Measurements from ENCODE around the gene CAMK2G. TPM values are rescaled to one million over a fixed set of nuclear protein-coding genes. Genes with fewer than 3 reads are reported as not detected.

Gene CAMK2G
- total RNA-seq, 1 experiment from 2014 or later, result 41.4 TPM

DNA sequence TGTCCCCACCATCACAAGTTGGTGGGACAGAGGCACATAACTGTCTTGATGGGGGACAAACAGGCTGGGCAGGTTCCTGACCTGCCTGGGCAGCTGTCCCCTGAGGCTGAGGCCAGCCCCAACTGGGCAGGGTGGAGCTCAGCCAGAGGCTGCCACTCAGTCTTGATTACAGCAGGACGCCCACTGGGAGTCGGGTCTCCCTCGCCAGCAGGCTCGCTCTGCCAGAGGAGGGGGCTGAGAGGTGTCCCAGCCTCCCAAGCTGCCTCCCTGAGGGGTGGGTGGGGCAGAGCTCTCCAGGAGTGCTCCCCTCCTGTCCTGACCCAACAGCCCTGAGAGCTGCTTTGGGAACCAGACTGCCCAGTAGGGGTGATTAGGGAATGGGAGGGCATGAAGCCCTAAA is 1.8 kb upstream of the CAMK2G start:
- no peaks in the 10 kb centered on the region for H3K9me3 ChIP-seq (ENCODE audit: control insufficient read depth, insufficient read depth, low read depth, low read length)
- TF ChIP-seq POLR2AphosphoS5 (IDR thresholded peaks at IDR 0.05; ENCODE audit: low read depth, low read length), result no peak
- no peak for TF ChIP-seq TCF7L2 (IDR thresholded peaks at IDR 0.05; ENCODE audit: low read depth, low read length)
- TF ChIP-seq SIN3A (IDR thresholded peaks at IDR 0.05; ENCODE audit: borderline replicate concordance, insufficient read depth, low read depth, low read length), result no peak
- TF ChIP-seq, protein P1, sequence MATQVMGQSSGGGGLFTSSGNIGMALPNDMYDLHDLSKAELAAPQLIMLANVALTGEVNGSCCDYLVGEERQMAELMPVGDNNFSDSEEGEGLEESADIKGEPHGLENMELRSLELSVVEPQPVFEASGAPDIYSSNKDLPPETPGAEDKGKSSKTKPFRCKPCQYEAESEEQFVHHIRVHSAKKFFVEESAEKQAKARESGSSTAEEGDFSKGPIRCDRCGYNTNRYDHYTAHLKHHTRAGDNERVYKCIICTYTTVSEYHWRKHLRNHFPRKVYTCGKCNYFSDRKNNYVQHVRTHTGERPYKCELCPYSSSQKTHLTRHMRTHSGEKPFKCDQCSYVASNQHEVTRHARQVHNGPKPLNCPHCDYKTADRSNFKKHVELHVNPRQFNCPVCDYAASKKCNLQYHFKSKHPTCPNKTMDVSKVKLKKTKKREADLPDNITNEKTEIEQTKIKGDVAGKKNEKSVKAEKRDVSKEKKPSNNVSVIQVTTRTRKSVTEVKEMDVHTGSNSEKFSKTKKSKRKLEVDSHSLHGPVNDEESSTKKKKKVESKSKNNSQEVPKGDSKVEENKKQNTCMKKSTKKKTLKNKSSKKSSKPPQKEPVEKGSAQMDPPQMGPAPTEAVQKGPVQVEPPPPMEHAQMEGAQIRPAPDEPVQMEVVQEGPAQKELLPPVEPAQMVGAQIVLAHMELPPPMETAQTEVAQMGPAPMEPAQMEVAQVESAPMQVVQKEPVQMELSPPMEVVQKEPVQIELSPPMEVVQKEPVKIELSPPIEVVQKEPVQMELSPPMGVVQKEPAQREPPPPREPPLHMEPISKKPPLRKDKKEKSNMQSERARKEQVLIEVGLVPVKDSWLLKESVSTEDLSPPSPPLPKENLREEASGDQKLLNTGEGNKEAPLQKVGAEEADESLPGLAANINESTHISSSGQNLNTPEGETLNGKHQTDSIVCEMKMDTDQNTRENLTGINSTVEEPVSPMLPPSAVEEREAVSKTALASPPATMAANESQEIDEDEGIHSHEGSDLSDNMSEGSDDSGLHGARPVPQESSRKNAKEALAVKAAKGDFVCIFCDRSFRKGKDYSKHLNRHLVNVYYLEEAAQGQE (IDR thresholded peaks at IDR 0.05; ENCODE audit: insufficient read depth in 1 of 2, low read depth in 2 of 2, low read length in 1 of 2), result no peak
- TF ChIP-seq, protein P2, sequence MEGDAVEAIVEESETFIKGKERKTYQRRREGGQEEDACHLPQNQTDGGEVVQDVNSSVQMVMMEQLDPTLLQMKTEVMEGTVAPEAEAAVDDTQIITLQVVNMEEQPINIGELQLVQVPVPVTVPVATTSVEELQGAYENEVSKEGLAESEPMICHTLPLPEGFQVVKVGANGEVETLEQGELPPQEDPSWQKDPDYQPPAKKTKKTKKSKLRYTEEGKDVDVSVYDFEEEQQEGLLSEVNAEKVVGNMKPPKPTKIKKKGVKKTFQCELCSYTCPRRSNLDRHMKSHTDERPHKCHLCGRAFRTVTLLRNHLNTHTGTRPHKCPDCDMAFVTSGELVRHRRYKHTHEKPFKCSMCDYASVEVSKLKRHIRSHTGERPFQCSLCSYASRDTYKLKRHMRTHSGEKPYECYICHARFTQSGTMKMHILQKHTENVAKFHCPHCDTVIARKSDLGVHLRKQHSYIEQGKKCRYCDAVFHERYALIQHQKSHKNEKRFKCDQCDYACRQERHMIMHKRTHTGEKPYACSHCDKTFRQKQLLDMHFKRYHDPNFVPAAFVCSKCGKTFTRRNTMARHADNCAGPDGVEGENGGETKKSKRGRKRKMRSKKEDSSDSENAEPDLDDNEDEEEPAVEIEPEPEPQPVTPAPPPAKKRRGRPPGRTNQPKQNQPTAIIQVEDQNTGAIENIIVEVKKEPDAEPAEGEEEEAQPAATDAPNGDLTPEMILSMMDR (IDR thresholded peaks at IDR 0.05), result no peak
- intact Hi-C loops (cut with micrococcal nuclease; ENCODE audit: unreplicated experiment) (no loop called here), in situ Hi-C loops (cut with HindIII; ENCODE audit: low pct_unique_long_range_greater_than_20kb, low sequenced_read_pairs) (no loop called here)
- ATAC-seq (no peak), DNase-seq (ENCODE audit: low read depth, low spot score) (no peak)
- H3K36me3 ChIP-seq (ENCODE audit: control insufficient read depth, insufficient read depth, low read length), result peaks cover 2% of the 10 kb centered on the region; the same call in 1 of the 2 replicates
- no TSS peak for BruUV-seq (replicated peaks)
- H3K27ac ChIP-seq (ENCODE audit: low read length), result no peak overlapping the region
- H3K4me1 ChIP-seq (ENCODE audit: control insufficient read depth, insufficient read depth, low read length), result peaks cover 26% of the 10 kb centered on the region
- ChIA-PET CTCF (interaction anchor here (1.5 kb wide), 1 partner anchor 11 kb away, joined by 9 read pairs; no protein-coding TSS in a partner anchor), POLR2A (no interaction called here)
- no peak overlapping the region for H3K4me3 ChIP-seq (ENCODE audit: low read depth in 2 of 2, low read length in 2 of 2)
- no peaks in the 10 kb centered on the region for H3K27me3 ChIP-seq (ENCODE audit: control insufficient read depth, insufficient read depth, low read length)

DNA sequence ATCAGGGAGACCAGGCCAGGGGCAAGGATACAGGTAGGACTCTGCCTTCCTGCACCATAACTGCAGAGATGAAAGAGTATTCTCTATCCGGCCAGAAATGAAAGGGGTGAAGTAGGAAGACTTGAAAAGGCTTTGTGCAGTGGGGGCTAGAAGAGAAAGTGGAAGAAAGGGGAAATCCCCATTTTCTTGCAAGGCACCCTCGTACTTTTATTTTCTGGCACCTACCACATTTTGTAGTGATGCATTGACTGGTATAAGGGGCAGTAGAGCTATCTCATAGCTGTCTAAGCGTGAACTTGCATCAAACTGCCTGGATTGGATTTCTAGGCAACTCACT is 752 bp upstream of the CAMK2G start:
- Histone ChIP-seq H3K4me1 (ENCODE audit: control insufficient read depth, insufficient read depth, low read length) (peaks cover 27% of the 10 kb centered on the region), H3K27ac (ENCODE audit: low read length) (peak overlapping the region; percentile 57), H3K4me3 (ENCODE audit: low read depth in 2 of 2, low read length in 2 of 2) (peak overlapping the region; percentile 56 to 72), H3K9me3 (ENCODE audit: control insufficient read depth, insufficient read depth, low read depth, low read length) (no peaks in the 10 kb centered on the region), H3K36me3 (ENCODE audit: control insufficient read depth, insufficient read depth, low read length) (peaks cover 2% of the 10 kb centered on the region; the same call in 1 of the 2 replicates), H3K27me3 (ENCODE audit: control insufficient read depth, insufficient read depth, low read length) (no peaks in the 10 kb centered on the region)
- in situ Hi-C loops (cut with HindIII; ENCODE audit: low pct_unique_long_range_greater_than_20kb, low sequenced_read_pairs) (no loop called here), intact Hi-C loops (cut with micrococcal nuclease; ENCODE audit: unreplicated experiment) (no loop called here)
- ChIA-PET CTCF (interaction anchor here (0.7 to 1.5 kb wide), 3 partner anchors 12 to 65 kb away, joined by 5 to 9 read pairs (median 7); no protein-coding TSS in a partner anchor), POLR2A (no interaction called here)
- no peak for ATAC-seq
- TF ChIP-seq, protein P2 (IDR thresholded peaks at IDR 0.05), result no peak
- TF ChIP-seq, protein P1 (IDR thresholded peaks at IDR 0.05; ENCODE audit: insufficient read depth in 1 of 2, low read depth in 2 of 2, low read length in 1 of 2), result no peak
- no peak for TF ChIP-seq SIN3A (IDR thresholded peaks at IDR 0.05; ENCODE audit: borderline replicate concordance, insufficient read depth, low read depth, low read length)
- TF ChIP-seq POLR2AphosphoS5 (IDR thresholded peaks at IDR 0.05; ENCODE audit: low read depth, low read length), result no peak
- no peak for TF ChIP-seq TCF7L2 (IDR thresholded peaks at IDR 0.05; ENCODE audit: low read depth, low read length)
- no TSS peak for BruUV-seq (replicated peaks)
- no peak for DNase-seq (ENCODE audit: low read depth, low spot score)

Measured in Panc1 (cell line).